ENCODE results near the gene GFM1.
"Not testable (repeated sequence)": the region's sequence is repeated elsewhere in the genome, so short reads cannot be mapped to it uniquely, and the experiment has no call there.

Gene GFM1

GRCh38 chr3:158679547-158680000, 35.2 kb downstream of the GFM1 start:
- no peak for DNase-seq

- no peak for DNase-seq
Measured at GRCh38 chr3:158680861-158681260, 36.5 kb downstream of the GFM1 start.

DNA sequence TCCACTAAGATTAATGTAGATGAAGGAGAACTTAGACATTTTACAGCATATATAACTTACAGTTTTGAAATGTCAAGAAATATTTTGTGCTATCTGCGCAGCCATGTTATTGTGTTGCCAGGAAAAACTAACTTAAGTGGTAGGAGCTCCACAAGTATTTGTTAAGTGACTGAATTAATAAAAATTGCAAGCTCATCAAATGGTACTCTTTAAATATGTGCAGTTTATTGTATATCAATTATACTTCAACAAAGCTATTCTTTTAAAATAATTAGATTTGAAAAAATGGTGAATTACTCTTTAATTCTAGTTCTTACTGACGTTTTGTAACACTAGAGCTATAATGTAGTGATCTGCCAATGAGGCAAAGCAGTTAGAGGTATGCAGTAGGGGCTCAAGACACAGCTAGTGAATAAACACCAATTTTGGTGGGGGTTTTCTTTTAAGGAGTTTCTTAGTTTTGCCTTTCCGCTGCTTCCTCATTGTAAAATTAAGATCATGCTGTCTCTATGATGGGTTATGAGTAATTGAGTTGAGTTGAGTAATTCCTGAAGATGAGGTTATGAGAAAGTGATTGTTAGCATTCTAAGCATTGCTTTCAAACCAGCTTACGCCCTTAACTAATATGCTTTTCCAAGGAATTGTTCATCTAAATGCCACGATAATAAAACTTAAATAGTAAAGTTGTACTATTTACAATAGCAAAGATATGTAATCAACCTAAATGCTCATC, 39.1 kb downstream of the GFM1 start:
- DNase-seq, result no peak

DNA sequence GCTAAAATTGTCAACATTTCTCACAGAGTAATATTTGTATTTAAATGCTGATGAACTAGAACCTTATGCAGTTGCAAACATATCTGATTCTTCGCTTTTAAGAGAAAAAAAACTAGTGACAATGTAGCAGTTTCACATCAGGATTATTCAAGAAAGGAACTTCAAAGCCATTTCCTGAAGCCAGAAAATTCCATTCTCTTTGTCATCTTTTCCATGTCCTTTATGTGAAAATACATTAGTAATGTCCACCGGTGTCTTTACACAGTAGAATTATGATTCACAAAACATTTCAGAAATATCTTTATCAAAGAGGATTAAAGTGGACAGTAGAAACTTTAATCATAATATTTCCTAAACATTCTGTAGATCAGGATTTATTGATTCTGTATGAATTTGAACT, 40.8 kb downstream of the GFM1 start:
- DNase-seq, result no peak

DNA sequence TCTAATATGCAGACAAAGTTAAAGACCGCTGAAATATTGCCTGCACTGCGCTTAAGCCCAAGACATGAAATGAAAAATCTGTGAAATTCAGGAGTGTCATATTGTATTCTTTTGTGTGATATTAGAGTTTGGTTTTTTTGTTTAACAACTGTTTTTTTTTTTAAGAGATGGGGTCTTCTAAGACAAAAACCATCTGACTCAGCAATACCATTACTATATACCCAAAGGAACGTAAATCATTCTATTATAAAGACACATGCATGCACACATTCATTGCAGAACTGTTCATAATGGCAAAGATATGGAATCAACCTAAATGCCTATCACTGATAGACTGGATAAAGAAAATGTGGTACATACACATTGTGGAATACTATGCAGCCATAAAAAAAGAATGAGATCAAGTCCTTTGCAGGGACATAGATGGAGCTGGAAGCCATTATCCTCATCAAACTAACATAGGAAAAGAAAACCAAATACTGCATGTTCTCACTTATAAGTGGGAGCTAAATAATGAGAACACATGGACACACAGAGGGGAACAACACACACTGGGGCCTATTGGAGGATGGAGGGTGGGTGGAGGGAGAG, 49.6 kb downstream of the GFM1 start:
- not testable (repeated sequence) for DNase-seq

GRCh38 chr3:158696618-158697017, 52.3 kb downstream of the GFM1 start:
- DNase-seq, result no peak

- DNase-seq, result no peak
Measured at GRCh38 chr3:158700559-158700958, 56.2 kb downstream of the GFM1 start.

DNA sequence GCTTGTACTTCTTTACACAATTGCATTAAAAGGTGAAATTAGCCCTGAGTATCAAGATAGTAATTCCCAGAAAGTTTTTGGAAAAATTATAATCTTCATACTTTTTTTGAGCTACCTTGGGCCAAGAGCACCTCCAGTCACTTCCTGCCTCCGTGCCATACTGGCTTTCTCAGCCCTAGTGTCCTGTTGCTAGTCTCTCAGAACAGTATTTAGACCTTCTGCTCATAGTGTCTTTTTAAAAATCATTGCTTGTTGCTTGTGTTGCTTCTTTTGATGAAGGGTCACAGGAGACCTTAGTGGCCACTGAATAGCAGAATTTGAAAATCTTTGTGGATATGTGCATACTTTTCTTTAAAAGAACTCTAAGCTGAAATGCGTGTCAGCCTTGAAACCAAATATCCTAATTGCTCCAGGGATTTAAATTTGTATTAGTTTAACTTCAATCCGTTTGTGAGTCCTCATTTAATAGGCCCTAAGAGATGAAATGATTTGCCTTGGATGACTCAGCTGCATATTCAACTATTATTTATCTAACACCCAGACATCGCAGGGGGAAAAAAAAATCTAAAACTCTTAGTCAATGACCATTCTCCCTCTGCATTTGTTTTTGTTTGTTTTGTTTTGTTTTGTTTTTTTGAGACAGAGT, 57.2 kb downstream of the GFM1 start:
- DNase-seq, result no peak

GRCh38 chr3:158702815-158703481, 58.6 kb downstream of the GFM1 start:
- no peak for DNase-seq

DNA sequence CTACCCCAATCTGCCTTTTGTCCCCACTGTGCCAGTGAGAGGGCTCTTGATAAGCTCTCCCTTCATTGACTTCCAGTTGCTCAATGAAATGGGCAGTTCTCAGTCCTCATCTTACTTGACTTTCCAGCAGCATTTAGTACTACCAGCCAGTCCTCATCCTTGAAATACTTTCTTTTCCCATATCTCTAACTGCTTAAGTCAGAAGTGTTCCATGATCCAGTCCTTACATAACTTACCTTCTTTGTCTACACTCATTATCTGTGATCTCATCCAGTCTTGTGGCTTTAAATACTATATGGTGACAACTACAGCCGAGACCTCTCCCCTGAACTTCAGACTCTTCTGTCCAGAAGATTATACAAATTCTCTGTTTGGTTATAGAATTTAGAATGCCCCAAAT, 59.2 kb downstream of the GFM1 start:
- DNase-seq, result no peak

DNA sequence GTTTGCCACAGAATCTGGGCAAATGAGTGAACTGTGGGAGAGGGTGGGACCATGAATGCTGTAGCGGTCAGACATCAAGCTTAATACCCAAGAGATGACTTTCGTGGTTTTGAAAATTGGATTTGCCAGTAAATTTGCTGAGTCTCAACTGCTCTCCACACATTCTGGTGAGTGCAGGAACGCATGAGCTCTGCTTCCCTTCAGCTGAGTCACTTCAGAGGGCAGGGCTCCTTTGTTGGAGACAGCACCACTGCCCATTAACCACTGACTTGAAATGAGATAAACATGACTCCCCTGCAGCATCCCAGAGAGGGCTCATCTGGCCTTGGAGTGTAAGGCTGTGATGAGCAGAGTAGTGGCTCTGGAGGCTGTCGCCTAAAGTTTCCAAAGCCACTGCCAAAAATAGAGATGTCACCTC, 65.3 kb downstream of the GFM1 start:
- DNase-seq, result no peak

GRCh38 chr3:158710601-158711000, 66.3 kb downstream of the GFM1 start:
- no peak for DNase-seq

DNA sequence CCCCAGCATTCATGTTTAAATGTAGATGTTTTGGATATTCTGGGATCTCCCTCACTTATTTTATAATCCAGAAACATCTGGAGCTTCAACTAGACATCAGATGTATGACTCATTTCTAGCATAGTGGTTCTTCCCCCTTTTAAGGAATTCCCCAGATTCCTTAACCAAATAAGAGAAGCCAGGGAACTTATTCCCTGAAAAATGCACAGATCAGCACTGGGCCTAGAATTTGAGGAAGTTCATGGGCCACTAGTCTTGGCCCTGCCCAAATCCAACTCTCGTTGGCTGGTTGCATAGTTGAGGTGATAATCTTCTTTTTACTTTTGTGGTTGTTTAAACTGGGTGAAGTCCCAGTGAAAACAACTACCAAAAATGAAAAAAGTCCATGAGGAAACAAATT, 67.6 kb downstream of the GFM1 start:
- no peak for DNase-seq

GRCh38 chr3:158712443-158712842, 68.1 kb downstream of the GFM1 start:
- no peak for DNase-seq

GRCh38 chr3:158713094-158713499, 68.8 kb downstream of the GFM1 start:
- DNase-seq, result no peak

- no peak for DNase-seq
Measured at GRCh38 chr3:158717576-158717975, 73.2 kb downstream of the GFM1 start.

GRCh38 chr3:158718490-158719170, 74.3 kb downstream of the GFM1 start:
- DNase-seq, result no peak

- no peak for DNase-seq
Measured at GRCh38 chr3:158722108-158722507, 77.8 kb downstream of the GFM1 start.

DNA sequence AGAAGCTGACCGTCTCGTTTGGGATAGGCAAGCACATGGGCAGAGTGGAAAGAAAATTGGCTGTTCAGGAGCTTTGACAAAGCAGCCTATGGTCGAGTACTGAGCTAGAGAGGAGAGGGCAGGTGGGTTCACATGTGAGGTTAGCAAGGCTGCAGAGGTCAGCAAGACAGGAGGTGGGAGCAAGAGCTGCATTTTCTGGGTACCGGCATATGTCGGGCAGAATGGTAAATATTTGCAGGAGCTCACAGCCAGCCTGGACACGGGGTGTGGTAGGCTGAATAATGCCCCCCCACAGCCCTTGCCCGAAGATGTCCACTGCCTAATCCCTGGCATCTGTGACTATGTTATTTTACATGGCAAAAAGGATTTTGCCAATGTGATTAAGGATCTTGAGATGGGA, 79.7 kb downstream of the GFM1 start:
- DNase-seq, result no peak

- no peak for DNase-seq
Measured at GRCh38 chr3:158725348-158726011, 81.2 kb downstream of the GFM1 start.

DNA sequence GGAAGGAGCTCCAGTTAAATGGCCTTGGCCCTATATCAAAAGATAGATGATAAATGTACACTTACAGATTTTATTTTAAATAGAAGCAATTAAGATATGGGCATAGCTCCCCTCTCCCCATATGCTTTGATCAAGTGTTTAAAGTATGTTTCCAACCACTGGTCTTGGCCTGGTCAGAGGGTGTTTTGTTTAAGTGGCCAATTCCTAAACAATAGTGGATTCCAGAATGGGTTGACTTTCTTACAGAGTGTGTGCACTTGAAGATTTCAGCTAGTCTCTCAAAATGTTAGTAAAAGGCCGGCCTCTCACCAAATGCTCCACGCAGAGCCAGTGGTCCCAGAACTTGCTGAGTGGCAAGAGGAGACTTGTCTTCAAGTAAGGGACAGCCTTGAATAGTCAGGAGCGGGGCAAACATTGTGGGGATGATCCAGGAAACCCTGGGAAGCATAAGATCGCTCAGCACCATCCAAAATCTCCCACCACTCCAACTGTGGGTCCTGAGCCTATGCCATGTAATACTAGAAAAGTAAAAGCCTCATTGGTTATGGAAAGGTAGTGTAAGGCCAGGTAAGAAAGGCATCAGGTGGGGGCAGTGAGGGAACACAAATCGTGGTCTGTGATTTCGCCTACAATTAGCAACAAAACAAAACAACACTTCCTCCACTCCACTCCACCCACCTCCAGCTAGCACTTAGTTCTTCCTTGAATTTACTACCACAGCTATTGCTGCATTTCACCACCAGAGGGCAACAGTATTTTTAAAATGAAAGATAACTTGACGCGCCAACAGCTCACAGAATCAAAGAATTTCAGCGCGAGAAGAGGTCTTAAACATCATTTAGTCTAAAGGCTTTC, 83.1 kb downstream of the GFM1 start:
- DNase-seq, result peak; percentile 14 to 61

DNA sequence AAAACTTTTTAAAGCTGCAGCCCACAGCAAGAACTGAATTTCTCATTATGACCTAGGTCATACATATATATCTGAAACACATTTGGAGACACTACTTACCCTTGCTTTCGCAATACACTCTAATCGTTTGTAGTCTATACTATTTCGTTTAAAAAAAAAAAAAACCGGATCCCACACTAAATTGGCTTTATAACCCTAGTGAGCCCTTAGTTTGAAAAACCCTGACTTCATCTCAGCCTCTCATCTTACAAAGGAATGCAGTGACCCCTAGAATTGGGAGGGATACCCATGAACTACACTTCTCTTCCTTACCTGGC, 83.7 kb downstream of the GFM1 start:
- no peak for DNase-seq
